Endometrium (tissue), 2 donors: ENCODE data around the gene TBC1D9.
"Not testable (repeated sequence)": the region's sequence is repeated elsewhere in the genome, so short reads cannot be mapped to it uniquely, and the experiment has no call there.

Source experiments
- FAIRE-seq: peaks from 2 replicates; lab custom pipeline; 2012; peaks lifted over from hg19 to GRCh38; lab: Jason Lieb, UNC
- donor health status: control.
- donor health status: control.

The TBC1D9 gene

GRCh38 chr4:140753329-140753728, 2.9 kb downstream of the TBC1D9 start:
- no peak for FAIRE-seq

GRCh38 chr4:140752291-140753068, 3.7 kb downstream of the TBC1D9 start:
- FAIRE-seq = no peak

GRCh38 chr4:140750470-140750869, 5.7 kb downstream of the TBC1D9 start:
- no peak for FAIRE-seq

- FAIRE-seq = no peak
These were observed 8.0 kb downstream of the TBC1D9 start for GRCh38 chr4:140748171-140748570.

GRCh38 chr4:140746546-140746945, 9.6 kb downstream of the TBC1D9 start:
- not testable (repeated sequence) for FAIRE-seq

GRCh38 chr4:140744421-140744820, 11.8 kb downstream of the TBC1D9 start:
- no peak for FAIRE-seq

GRCh38 chr4:140743194-140743931, 12.8 kb downstream of the TBC1D9 start:
- FAIRE-seq = no peak

- FAIRE-seq = no peak
These were observed 13.4 kb downstream of the TBC1D9 start for GRCh38 chr4:140742838-140743193.

GRCh38 chr4:140740906-140741670, 15.1 kb downstream of the TBC1D9 start:
- FAIRE-seq = no peak

GRCh38 chr4:140740422-140740821, 15.8 kb downstream of the TBC1D9 start:
- no peak for FAIRE-seq

GRCh38 chr4:140739971-140740370, 16.2 kb downstream of the TBC1D9 start:
- no peak for FAIRE-seq

- FAIRE-seq = no peak
These were observed 18.0 kb downstream of the TBC1D9 start for GRCh38 chr4:140738139-140738538.

GRCh38 chr4:140736669-140737343, 19.4 kb downstream of the TBC1D9 start:
- no peak for FAIRE-seq

- FAIRE-seq = no peak
These were observed 20.3 kb downstream of the TBC1D9 start for GRCh38 chr4:140735779-140736391.

GRCh38 chr4:140735317-140735716, 20.9 kb downstream of the TBC1D9 start:
- no peak for FAIRE-seq

- no peak for FAIRE-seq
These were observed 23.4 kb downstream of the TBC1D9 start for GRCh38 chr4:140732780-140733179.

GRCh38 chr4:140729344-140730049, 26.7 kb downstream of the TBC1D9 start:
- FAIRE-seq = no peak

- no peak for FAIRE-seq
These were observed 29.2 kb downstream of the TBC1D9 start for GRCh38 chr4:140726776-140727500.

- FAIRE-seq = no peak
These were observed 30.6 kb downstream of the TBC1D9 start for GRCh38 chr4:140725556-140725955.

GRCh38 chr4:140724760-140725159, 31.4 kb downstream of the TBC1D9 start:
- no peak for FAIRE-seq
